Endodermal cell (in vitro differentiated cells): ENCODE data around the gene ADAR. TPM values are rescaled to one million over a fixed set of nuclear protein-coding genes. Genes with fewer than 3 reads are reported as not detected.

Experiments
- DNase-seq: peaks from one replicate; pipeline ENCODE4 v3.0.0-alpha.2; 2017
- H3K27ac ChIP-seq: 2 replicates; pipeline ENCODE4 v1.5.1; 2013; ENCODE audit warnings: mild to moderate bottlenecking, low read depth, low read length, moderate library complexity
- H3K27me3 ChIP-seq: 2 replicates; pipeline ENCODE4 v1.6.1; 2013; ENCODE audit warnings: mild to moderate bottlenecking, low read length, moderate library complexity; ENCODE audit not compliant: insufficient read depth, control insufficient read depth, poor library complexity, severe bottlenecking
- H3K36me3 ChIP-seq: 2 replicates; pipeline ENCODE4 v1.7.0; 2013; ENCODE audit warnings: mild to moderate bottlenecking, low read length, moderate library complexity; ENCODE audit not compliant: control insufficient read depth, insufficient read depth
- H3K4me1 ChIP-seq: one replicate; pipeline ENCODE4 v1.7.0; 2013; ENCODE audit warnings: low read length; ENCODE audit not compliant: control insufficient read depth, insufficient read depth
- H3K4me3 ChIP-seq: 2 replicates; pipeline ENCODE4 v1.5.1; 2013; ENCODE audit warnings: mild to moderate bottlenecking, low read length, moderate library complexity
- H3K9ac ChIP-seq: 2 replicates; pipeline ENCODE4 v1.6.1; 2013; ENCODE audit warnings: mild to moderate bottlenecking, low read length, moderate library complexity; ENCODE audit not compliant: poor library complexity, severe bottlenecking; ENCODE audit errors: extremely low read depth
- H3K9me3 ChIP-seq: 2 replicates; pipeline ENCODE4 v1.6.1; 2013; ENCODE audit warnings: mild to moderate bottlenecking, low read length, moderate library complexity; ENCODE audit not compliant: control insufficient read depth
- H3K27ac Mint-ChIP-seq: 2 replicates; pipeline ENCODE4 v1.8.0; 2020; ENCODE audit warnings: mixed read lengths
- H3K27me3 Mint-ChIP-seq: 2 replicates; pipeline ENCODE4 v1.8.0; 2021; ENCODE audit warnings: mild to moderate bottlenecking, mixed read lengths; ENCODE audit not compliant: insufficient read depth
- H3K36me3 Mint-ChIP-seq: 2 replicates; pipeline ENCODE4 v1.8.0; 2020; ENCODE audit warnings: low read depth, mixed read lengths
- H3K4me1 Mint-ChIP-seq: 2 replicates; pipeline ENCODE4 v1.8.0; 2020; ENCODE audit warnings: mixed read lengths
- H3K4me3 Mint-ChIP-seq: 2 replicates; pipeline ENCODE4 v1.8.0; 2020; ENCODE audit warnings: mild to moderate bottlenecking, moderate library complexity, mixed read lengths
- H3K9me3 Mint-ChIP-seq: 2 replicates; pipeline ENCODE4 v1.8.0; 2020; ENCODE audit warnings: mild to moderate bottlenecking, mixed read lengths
- CTCF ChIP-seq: fragments of 200-600 bp; sonication (generic); conservative IDR thresholded peaks from 2 replicates; pipeline ENCODE4 v1.5.0; 2021; ENCODE audit warnings: antibody characterized with exemption, mild to moderate bottlenecking
- whole genome bisulfite sequencing, 2 experiments: methylation state at CpG; one replicate each; pipeline versions ENCODE4 v1.1.5 to v1.1.7; 2013; ENCODE audit warnings: missing lambda C conversion rate in 2 of 2, mixed read lengths in 1 of 2; ENCODE audit not compliant: insufficient coverage in 1 of 2, insufficient read length in 1 of 2; 5-methylcytosine and 5-hydroxymethylcytosine counted together
- total RNA-seq, 2 donors: library from RNA; stranded (reverse); fragmentation: NEBNext Ultra II Directional in 1 of 2; extraction: Animal tissue kit (Norgen Biotek cat#: 25700) in 1 of 2; gene quantifications; 2 replicates in 1 of 2; 3 replicates in 1 of 2; pipeline ENCODE4 v1.2.1, GENCODE V29; 2021

Gene ADAR
- total RNA-seq, 2 donors from 2014 or later: 148 to 166 TPM

GRCh38 chr1:154571244-154571963 lies 36.6 kb downstream of the ADAR start:
- peaks cover 9% of the 10 kb centered on the region for H3K36me3 ChIP-seq
- H3K4me1 ChIP-seq: peaks cover 7% of the 10 kb centered on the region
- no peak for TF ChIP-seq CTCF
- Mint-ChIP-seq H3K27ac (no peak overlapping the region), H3K27me3 (peaks cover 32% of the 10 kb centered on the region), H3K9me3 (no peaks in the 10 kb centered on the region), H3K36me3 (no peaks in the 10 kb centered on the region), H3K4me3 (no peak overlapping the region), H3K4me1 (peaks cover 18% of the 10 kb centered on the region)
- no peaks in the 10 kb centered on the region for H3K9me3 ChIP-seq
- H3K9ac ChIP-seq: no peak overlapping the region
- H3K27me3 ChIP-seq: peaks cover 28% of the 10 kb centered on the region
- WGBS, 2 experiments: 95 to 99% methylated on average over 49 to 59 of the region's 59 CpGs
- H3K27ac ChIP-seq: no peak overlapping the region
- H3K4me3 ChIP-seq: no peak overlapping the region
- peak; percentile 36 for DNase-seq

- Histone ChIP-seq H3K4me3 (peak overlapping the region; percentile 53), H3K9me3 (no peaks in the 10 kb centered on the region)
- WGBS, 2 experiments: 34 to 60% methylated on average over 6 to 17 of the region's 17 CpGs
Observed at GRCh38 chr1:154568157-154568815, 39.7 kb downstream of the ADAR start.

More at GRCh38 chr1:154568157-154568815, 39.7 kb downstream of the ADAR start:
- no peak for TF ChIP-seq CTCF
- Mint-ChIP-seq H3K9me3 (no peaks in the 10 kb centered on the region), H3K4me1 (peaks cover 11% of the 10 kb centered on the region), H3K27me3 (peaks cover 38% of the 10 kb centered on the region), H3K27ac (no peak overlapping the region), H3K4me3 (peak overlapping the region; percentile 70), H3K36me3 (no peaks in the 10 kb centered on the region)
- Histone ChIP-seq H3K36me3 (no peaks in the 10 kb centered on the region), H3K27ac (no peak overlapping the region), H3K4me1 (no peaks in the 10 kb centered on the region), H3K27me3 (peaks cover 47% of the 10 kb centered on the region), H3K9ac (no peak overlapping the region)
- no peak for DNase-seq
